ENCODE data around the gene MACROD2. TPM values are rescaled to one million over a fixed set of nuclear protein-coding genes. Genes with fewer than 3 reads are reported as not detected.

The MACROD2 gene
- total RNA-seq, 4 donors from 2014 or later, result 12.6 to 60.3 (median 18.9) TPM

DNA sequence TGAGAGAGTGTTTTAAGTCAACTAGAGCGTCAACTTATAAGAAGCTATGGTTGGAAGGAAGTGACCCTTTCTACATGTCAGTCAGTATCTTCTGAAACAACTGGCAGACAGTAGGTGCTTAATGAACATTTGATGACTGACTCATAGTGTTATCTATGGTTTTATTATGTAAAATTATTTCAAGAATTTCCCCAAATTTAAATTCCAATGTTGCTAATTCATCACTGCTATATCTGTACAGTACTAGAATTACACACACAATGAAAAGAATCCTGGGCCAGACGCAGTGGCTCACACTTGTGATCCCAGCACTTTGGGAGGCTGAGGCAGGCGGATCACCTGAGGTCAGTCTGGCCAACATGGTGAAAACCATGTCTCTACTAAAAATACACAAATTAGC is 1063.5 kb downstream of the MACROD2 start:
- no peaks in the 10 kb centered on the region for H3K9me3 ChIP-seq
- WGBS, result 81% methylated on average over 3 of the region's 3 CpGs
- peaks cover 11% of the 10 kb centered on the region for H3K4me1 ChIP-seq
- no peaks in the 10 kb centered on the region for H3K27me3 ChIP-seq
- H3K36me3 ChIP-seq, result no peaks in the 10 kb centered on the region
- no peak for TF ChIP-seq POLR2A (IDR thresholded peaks at IDR 0.05)
- no peak for TF ChIP-seq EP300 (IDR thresholded peaks at IDR 0.05)
- no peak for TF ChIP-seq POLR2AphosphoS5 (IDR thresholded peaks at IDR 0.05)
- TF ChIP-seq, protein P1, sequence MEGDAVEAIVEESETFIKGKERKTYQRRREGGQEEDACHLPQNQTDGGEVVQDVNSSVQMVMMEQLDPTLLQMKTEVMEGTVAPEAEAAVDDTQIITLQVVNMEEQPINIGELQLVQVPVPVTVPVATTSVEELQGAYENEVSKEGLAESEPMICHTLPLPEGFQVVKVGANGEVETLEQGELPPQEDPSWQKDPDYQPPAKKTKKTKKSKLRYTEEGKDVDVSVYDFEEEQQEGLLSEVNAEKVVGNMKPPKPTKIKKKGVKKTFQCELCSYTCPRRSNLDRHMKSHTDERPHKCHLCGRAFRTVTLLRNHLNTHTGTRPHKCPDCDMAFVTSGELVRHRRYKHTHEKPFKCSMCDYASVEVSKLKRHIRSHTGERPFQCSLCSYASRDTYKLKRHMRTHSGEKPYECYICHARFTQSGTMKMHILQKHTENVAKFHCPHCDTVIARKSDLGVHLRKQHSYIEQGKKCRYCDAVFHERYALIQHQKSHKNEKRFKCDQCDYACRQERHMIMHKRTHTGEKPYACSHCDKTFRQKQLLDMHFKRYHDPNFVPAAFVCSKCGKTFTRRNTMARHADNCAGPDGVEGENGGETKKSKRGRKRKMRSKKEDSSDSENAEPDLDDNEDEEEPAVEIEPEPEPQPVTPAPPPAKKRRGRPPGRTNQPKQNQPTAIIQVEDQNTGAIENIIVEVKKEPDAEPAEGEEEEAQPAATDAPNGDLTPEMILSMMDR (IDR thresholded peaks at IDR 0.05), result no peak
- no peak for DNase-seq (ENCODE audit: low spot score in 2 of 2)
- H3K4me3 ChIP-seq, result no peak overlapping the region
- H3K27ac ChIP-seq, result no peak overlapping the region

DNA sequence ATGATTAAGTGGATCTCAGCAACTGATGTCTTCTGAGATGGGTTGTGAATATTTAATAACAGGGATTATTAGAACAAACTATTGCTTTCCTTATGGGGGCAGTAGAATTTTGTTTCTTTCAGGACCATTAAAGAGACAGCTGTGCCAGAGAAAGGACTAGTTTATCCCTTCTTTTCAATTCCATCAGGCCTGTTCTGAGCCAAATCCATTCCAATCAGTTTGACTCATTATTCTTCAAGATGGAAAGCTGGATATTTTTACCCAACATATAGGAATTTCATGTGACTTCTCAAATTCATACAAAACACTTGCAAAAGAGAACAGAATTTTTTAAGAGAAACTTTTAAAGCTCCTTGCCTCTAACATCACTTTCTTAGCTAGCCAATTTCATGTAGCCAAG is 1064.1 kb downstream of the MACROD2 start:
- Histone ChIP-seq H3K36me3 (no peaks in the 10 kb centered on the region), H3K4me3 (no peak overlapping the region), H3K27me3 (no peaks in the 10 kb centered on the region), H3K9me3 (no peaks in the 10 kb centered on the region), H3K4me1 (peaks cover 11% of the 10 kb centered on the region), H3K27ac (no peak overlapping the region)
- TF ChIP-seq POLR2AphosphoS5 (IDR thresholded peaks at IDR 0.05) (no peak), POLR2A (IDR thresholded peaks at IDR 0.05) (no peak), EP300 (IDR thresholded peaks at IDR 0.05) (no peak)
- TF ChIP-seq, protein P1 (IDR thresholded peaks at IDR 0.05), result no peak
- no peak for DNase-seq (ENCODE audit: low spot score in 2 of 2)

DNA sequence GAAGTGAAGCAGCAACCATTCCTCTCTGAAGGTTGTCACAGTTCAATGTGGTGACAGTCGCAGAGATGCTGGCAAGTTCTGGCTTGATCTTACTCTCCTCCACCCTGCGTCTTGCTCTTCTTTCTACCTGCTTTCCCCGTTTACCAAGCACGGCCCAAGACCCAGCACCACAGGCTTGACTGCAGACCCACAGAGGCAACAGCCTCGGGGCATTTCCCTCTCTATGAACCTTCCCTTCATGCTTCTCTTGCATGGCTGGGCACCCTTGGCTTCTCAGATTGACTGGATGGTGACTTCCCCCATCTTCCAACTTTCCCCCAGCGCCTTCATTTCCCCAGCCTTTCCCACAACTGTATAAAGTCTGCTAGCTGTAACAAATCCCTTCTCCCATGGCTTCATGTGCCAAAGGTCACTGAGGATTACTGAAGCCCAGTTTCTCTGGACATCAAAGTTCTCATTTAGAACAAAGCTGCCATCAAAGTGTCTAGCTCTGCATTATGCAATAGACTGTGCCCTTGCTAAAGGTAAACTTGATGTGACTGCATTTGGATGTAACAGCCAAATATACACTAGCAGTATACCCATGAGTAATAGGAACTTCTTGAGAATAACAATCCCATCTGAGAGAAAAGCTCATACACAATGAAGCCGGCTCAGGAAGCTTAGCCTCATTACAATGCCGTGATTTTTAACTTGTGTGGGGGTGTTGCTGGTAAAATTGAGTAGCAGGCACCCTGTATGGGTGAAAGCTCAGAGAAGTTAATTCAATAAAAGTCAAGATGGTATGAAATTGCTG is 1065.1 kb downstream of the MACROD2 start:
- Histone ChIP-seq H3K4me3 (no peak overlapping the region), H3K27me3 (no peaks in the 10 kb centered on the region), H3K36me3 (no peaks in the 10 kb centered on the region), H3K4me1 (peaks cover 11% of the 10 kb centered on the region), H3K27ac (no peak overlapping the region), H3K9me3 (no peaks in the 10 kb centered on the region)
- 75% methylated on average over 8 of the region's 8 CpGs for WGBS
- TF ChIP-seq POLR2A (IDR thresholded peaks at IDR 0.05) (no peak), POLR2AphosphoS5 (IDR thresholded peaks at IDR 0.05) (no peak), EP300 (IDR thresholded peaks at IDR 0.05) (no peak)
- TF ChIP-seq, protein P1 (IDR thresholded peaks at IDR 0.05), result no peak
- no peak for DNase-seq (ENCODE audit: low spot score in 2 of 2)

DNA sequence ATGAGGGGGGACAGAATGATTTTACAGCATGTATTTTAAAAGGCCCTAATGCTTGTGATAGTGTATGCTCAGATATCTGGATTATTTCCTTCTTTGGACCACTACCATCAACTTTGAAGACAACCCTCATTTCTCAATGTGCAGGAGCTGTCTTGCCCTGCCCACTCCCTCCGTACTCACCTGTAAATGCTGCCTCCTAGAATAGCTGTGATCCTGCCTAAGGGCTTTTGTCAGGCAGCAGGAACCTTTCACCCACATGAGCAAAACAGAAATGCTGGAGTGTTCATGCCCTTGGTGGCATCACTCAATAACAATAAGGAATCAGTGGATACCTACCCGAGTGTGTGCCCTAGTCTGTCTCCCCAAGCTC is 1065.7 kb downstream of the MACROD2 start:
- 62% methylated on average over 2 of the region's 2 CpGs for WGBS
- no peak for DNase-seq (ENCODE audit: low spot score in 2 of 2)
- H3K36me3 ChIP-seq, result no peaks in the 10 kb centered on the region
- no peak overlapping the region for H3K27ac ChIP-seq
- no peak overlapping the region for H3K4me3 ChIP-seq
- TF ChIP-seq EP300 (IDR thresholded peaks at IDR 0.05) (no peak), POLR2A (IDR thresholded peaks at IDR 0.05) (no peak), POLR2AphosphoS5 (IDR thresholded peaks at IDR 0.05) (no peak)
- TF ChIP-seq, protein P1 (IDR thresholded peaks at IDR 0.05), result no peak
- no peaks in the 10 kb centered on the region for H3K27me3 ChIP-seq
- peaks cover 11% of the 10 kb centered on the region for H3K4me1 ChIP-seq
- no peaks in the 10 kb centered on the region for H3K9me3 ChIP-seq

DNA sequence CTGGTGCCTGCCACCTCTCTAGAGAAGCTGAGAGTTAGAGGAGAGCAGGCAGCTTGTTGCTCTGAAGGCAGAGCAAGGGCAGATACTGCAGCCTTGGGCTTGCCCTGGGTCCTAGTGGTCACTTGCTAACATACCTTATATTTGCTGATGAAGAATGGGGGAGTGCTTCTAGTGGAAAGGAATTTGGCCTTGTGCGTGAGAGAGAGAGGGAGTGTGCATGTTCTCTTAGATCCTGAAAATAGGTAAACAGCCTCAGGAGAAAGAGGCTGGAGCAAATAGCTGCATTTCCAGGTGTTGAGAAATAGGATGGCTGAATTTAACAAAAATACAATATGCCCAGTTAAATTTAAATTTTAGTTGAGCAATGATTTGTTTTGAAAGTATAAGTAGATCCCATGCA is 1066.6 kb downstream of the MACROD2 start:
- no peak for TF ChIP-seq EP300 (IDR thresholded peaks at IDR 0.05)
- TF ChIP-seq POLR2A (IDR thresholded peaks at IDR 0.05), result no peak
- TF ChIP-seq POLR2AphosphoS5 (IDR thresholded peaks at IDR 0.05), result no peak
- TF ChIP-seq, protein P1 (IDR thresholded peaks at IDR 0.05), result no peak
- Histone ChIP-seq H3K9me3 (no peaks in the 10 kb centered on the region), H3K4me3 (no peak overlapping the region), H3K36me3 (no peaks in the 10 kb centered on the region), H3K4me1 (peaks cover 11% of the 10 kb centered on the region), H3K27ac (no peak overlapping the region), H3K27me3 (no peaks in the 10 kb centered on the region)
- no peak for DNase-seq (ENCODE audit: low spot score in 2 of 2)
- WGBS, result 65% methylated on average over 1 of the region's 1 CpG

Measured in suprapubic skin (tissue), 4 donors.